ENCODE measurements around the gene MELTF. TPM values are rescaled to one million over a fixed set of nuclear protein-coding genes. Genes with fewer than 3 reads are reported as not detected.

MELTF gene
- total and polyA plus RNA-seq, 3 donors from 2014 or later, result 5.7 to 14.7 (median 11.1) TPM

GRCh38 chr3:197007953-197008352, 21.7 kb downstream of the MELTF start:
- Histone ChIP-seq H3K9me3 (no peaks in the 10 kb centered on the region), H3K36me3 (ENCODE audit: low read depth, missing control alignments) (no peaks in the 10 kb centered on the region), H3K27me3 (no peaks in the 10 kb centered on the region), H3K27ac (no peak overlapping the region), H3K4me3 (no peak overlapping the region), H3K4me1 (peaks cover 6% of the 10 kb centered on the region)
- TF ChIP-seq, protein P1, sequence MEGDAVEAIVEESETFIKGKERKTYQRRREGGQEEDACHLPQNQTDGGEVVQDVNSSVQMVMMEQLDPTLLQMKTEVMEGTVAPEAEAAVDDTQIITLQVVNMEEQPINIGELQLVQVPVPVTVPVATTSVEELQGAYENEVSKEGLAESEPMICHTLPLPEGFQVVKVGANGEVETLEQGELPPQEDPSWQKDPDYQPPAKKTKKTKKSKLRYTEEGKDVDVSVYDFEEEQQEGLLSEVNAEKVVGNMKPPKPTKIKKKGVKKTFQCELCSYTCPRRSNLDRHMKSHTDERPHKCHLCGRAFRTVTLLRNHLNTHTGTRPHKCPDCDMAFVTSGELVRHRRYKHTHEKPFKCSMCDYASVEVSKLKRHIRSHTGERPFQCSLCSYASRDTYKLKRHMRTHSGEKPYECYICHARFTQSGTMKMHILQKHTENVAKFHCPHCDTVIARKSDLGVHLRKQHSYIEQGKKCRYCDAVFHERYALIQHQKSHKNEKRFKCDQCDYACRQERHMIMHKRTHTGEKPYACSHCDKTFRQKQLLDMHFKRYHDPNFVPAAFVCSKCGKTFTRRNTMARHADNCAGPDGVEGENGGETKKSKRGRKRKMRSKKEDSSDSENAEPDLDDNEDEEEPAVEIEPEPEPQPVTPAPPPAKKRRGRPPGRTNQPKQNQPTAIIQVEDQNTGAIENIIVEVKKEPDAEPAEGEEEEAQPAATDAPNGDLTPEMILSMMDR (IDR thresholded peaks at IDR 0.05), result no peak
- DNase-seq, result no peak
- intact Hi-C loops (cut with DNase I; ENCODE audit: low total_unique reads), result loop anchor here (10.0 kb wide), 1 partner anchor 177 kb away; no protein-coding TSS in a partner anchor
- WGBS, 2 donors, result 74 to 82% methylated on average over 6 to 8 of the region's 8 CpGs

DNA sequence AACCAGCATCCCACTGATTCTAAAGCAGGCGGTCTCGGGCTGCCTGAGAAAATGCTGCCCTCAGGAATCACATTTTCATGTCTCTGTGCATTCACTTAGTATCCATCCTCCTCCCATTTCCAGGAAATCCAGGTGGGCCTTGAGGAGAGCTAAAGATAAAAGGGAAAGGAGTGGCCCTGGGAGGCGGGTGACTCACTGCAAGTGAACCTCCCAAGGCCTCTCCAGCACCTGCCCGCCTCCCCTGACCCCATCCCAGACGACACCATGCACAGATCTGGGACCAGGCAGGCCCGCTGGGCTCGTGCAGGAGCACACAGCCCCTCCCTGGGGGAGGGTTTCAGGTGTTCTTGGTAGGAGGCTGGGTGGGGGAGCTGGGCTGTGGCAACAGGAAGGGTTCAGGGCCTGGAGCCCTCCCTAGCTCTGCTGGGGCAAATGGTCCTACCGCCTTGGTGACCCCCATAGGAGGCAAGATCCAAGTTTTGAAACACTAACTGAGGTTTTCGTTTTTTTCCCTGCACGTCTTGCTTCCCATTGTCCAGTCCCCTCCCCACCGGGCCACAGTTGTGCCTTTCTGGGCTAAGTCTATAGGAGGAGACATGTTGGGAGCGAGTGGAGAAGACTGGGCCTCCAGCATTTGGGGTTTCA, 22.2 kb downstream of the MELTF start:
- TF ChIP-seq, protein P1 (IDR thresholded peaks at IDR 0.05), result no peak
- TF ChIP-seq POLR2A (IDR thresholded peaks at IDR 0.05), result no peak
- 86 to 92% methylated on average over 7 to 11 of the region's 12 CpGs for WGBS, 2 donors
- intact Hi-C loops (cut with DNase I; ENCODE audit: low total_unique reads), result loop anchor here (10.0 kb wide), 1 partner anchor 177 kb away; no protein-coding TSS in a partner anchor
- Histone ChIP-seq H3K4me3 (no peak overlapping the region), H3K9me3 (no peaks in the 10 kb centered on the region), H3K27me3 (no peaks in the 10 kb centered on the region), H3K36me3 (ENCODE audit: low read depth, missing control alignments) (no peaks in the 10 kb centered on the region), H3K4me1 (peaks cover 6% of the 10 kb centered on the region), H3K27ac (no peak overlapping the region)
- no peak for DNase-seq

- DNase-seq, result no peak
- Histone ChIP-seq H3K27me3 (no peaks in the 10 kb centered on the region), H3K36me3 (ENCODE audit: low read depth, missing control alignments) (no peaks in the 10 kb centered on the region), H3K27ac (no peak overlapping the region), H3K4me1 (peaks cover 6% of the 10 kb centered on the region), H3K4me3 (no peak overlapping the region), H3K9me3 (no peaks in the 10 kb centered on the region)
- no peak for TF ChIP-seq POLR2A (IDR thresholded peaks at IDR 0.05)
- TF ChIP-seq, protein P1 (IDR thresholded peaks at IDR 0.05), result no peak
- intact Hi-C loops (cut with DNase I; ENCODE audit: low total_unique reads), result loop anchor here (10.0 kb wide), 1 partner anchor 178 kb away; no protein-coding TSS in a partner anchor
- 96% methylated on average over 5 of the region's 5 CpGs for WGBS, 2 donors
Observed at GRCh38 chr3:197006860-197007259, 22.8 kb downstream of the MELTF start.

DNA sequence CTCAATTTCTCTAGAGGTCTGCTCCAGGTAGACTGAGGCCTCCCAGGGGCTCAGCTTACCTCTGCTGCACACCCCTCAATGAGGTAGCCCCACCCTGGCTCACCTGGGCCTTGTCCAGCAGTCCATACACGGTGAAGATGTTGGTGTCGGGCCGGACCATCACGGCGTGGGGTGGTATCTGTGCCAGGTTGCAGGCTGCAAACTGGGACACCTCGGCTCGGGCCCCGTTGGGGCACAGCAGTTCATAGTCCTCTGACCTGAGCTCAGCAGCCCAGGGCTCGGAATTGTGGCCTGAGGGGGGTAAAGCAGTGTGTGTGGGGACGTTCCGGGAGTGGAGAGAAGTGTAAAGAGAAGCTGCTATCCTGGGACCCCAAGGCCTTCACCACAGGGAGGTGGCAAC, 23.2 kb downstream of the MELTF start:
- WGBS, 2 donors, result 91 to 95% methylated on average over 11 of the region's 11 CpGs
- Histone ChIP-seq H3K27ac (no peak overlapping the region), H3K27me3 (no peaks in the 10 kb centered on the region), H3K4me3 (no peak overlapping the region), H3K4me1 (peaks cover 6% of the 10 kb centered on the region), H3K9me3 (no peaks in the 10 kb centered on the region), H3K36me3 (ENCODE audit: low read depth, missing control alignments) (no peaks in the 10 kb centered on the region)
- intact Hi-C loops (cut with DNase I; ENCODE audit: low total_unique reads), result loop anchor here (10.0 kb wide), 1 partner anchor 178 kb away; no protein-coding TSS in a partner anchor
- no peak for DNase-seq
- TF ChIP-seq, protein P1 (IDR thresholded peaks at IDR 0.05), result no peak
- TF ChIP-seq POLR2A (IDR thresholded peaks at IDR 0.05), result no peak

Data from testis (tissue), 3 donors.